ENCODE measurements around the gene PHOSPHO2. TPM values are rescaled to one million over a fixed set of nuclear protein-coding genes. Genes with fewer than 3 reads are reported as not detected.
"Not testable (repeated sequence)": the region's sequence is repeated elsewhere in the genome, so short reads cannot be mapped to it uniquely, and the experiment has no call there.

PHOSPHO2 gene
- total RNA-seq, 1 donor from 2014 or later, result 13.1 TPM

- DNase-seq (ENCODE audit: low spot score in 2 of 2, unreplicated experiment in 2 of 2), result no peak
- TF ChIP-seq CTCF (IDR thresholded peaks at IDR 0.05; ENCODE audit: unreplicated experiment), result no peak
- H3K27ac Mint-ChIP-seq, result no peak overlapping the region
- H3K4me3 Mint-ChIP-seq, result no peak overlapping the region
- H3K36me3 Mint-ChIP-seq, result peaks cover 7% of the 10 kb centered on the region
- peaks cover 18% of the 10 kb centered on the region for H3K9me3 Mint-ChIP-seq
- peaks cover 2% of the 10 kb centered on the region for H3K27me3 Mint-ChIP-seq (ENCODE audit: low read depth)
- no peaks in the 10 kb centered on the region for H3K4me1 Mint-ChIP-seq
These were observed 10.7 kb upstream of the PHOSPHO2 start for GRCh38 chr2:169683425-169684134.

- Mint-ChIP-seq H3K27ac (no peak overlapping the region), H3K4me1 (no peaks in the 10 kb centered on the region), H3K9me3 (peaks cover 21% of the 10 kb centered on the region), H3K4me3 (no peak overlapping the region), H3K36me3 (peaks cover 7% of the 10 kb centered on the region), H3K27me3 (ENCODE audit: low read depth) (peaks cover 2% of the 10 kb centered on the region)
- TF ChIP-seq CTCF (IDR thresholded peaks at IDR 0.05; ENCODE audit: unreplicated experiment), result no peak
- no peak for DNase-seq (ENCODE audit: low spot score in 2 of 2, unreplicated experiment in 2 of 2)
These were observed 10.1 kb upstream of the PHOSPHO2 start for GRCh38 chr2:169684135-169684565.

GRCh38 chr2:169684712-169685111, 9.6 kb upstream of the PHOSPHO2 start:
- H3K4me1 Mint-ChIP-seq; DNase-seq (ENCODE audit: low spot score in 2 of 2, unreplicated experiment in 2 of 2); H3K27me3 Mint-ChIP-seq (ENCODE audit: low read depth); H3K36me3 Mint-ChIP-seq; H3K27ac Mint-ChIP-seq; H3K4me3 Mint-ChIP-seq: not testable (repeated sequence)
- H3K9me3 Mint-ChIP-seq, result peaks cover 25% of the 10 kb centered on the region

GRCh38 chr2:169686825-169687224, 7.4 kb upstream of the PHOSPHO2 start:
- H3K27me3 Mint-ChIP-seq (ENCODE audit: low read depth); H3K4me3 Mint-ChIP-seq; H3K27ac Mint-ChIP-seq; H3K36me3 Mint-ChIP-seq; H3K4me1 Mint-ChIP-seq; DNase-seq (ENCODE audit: low spot score in 2 of 2, unreplicated experiment in 2 of 2): not testable (repeated sequence)
- H3K9me3 Mint-ChIP-seq, result peaks cover 26% of the 10 kb centered on the region

- not testable (repeated sequence) for H3K36me3 Mint-ChIP-seq; H3K4me1 Mint-ChIP-seq; H3K4me3 Mint-ChIP-seq; DNase-seq (ENCODE audit: low spot score in 2 of 2, unreplicated experiment in 2 of 2); H3K27ac Mint-ChIP-seq
- H3K9me3 Mint-ChIP-seq, result peaks cover 26% of the 10 kb centered on the region
- peaks cover 11% of the 10 kb centered on the region for H3K27me3 Mint-ChIP-seq (ENCODE audit: low read depth)
These were observed 6.3 kb upstream of the PHOSPHO2 start for GRCh38 chr2:169687943-169688342.

- no peak for TF ChIP-seq CTCF (IDR thresholded peaks at IDR 0.05; ENCODE audit: unreplicated experiment)
- Mint-ChIP-seq H3K9me3 (peaks cover 26% of the 10 kb centered on the region), H3K4me1 (peaks cover 14% of the 10 kb centered on the region), H3K27ac (no peak overlapping the region), H3K4me3 (no peak overlapping the region), H3K27me3 (ENCODE audit: low read depth) (peaks cover 11% of the 10 kb centered on the region), H3K36me3 (peaks cover 6% of the 10 kb centered on the region)
- no peak for DNase-seq (ENCODE audit: low spot score in 2 of 2, unreplicated experiment in 2 of 2)
These were observed 3.3 kb upstream of the PHOSPHO2 start for GRCh38 chr2:169690958-169691357.

GRCh38 chr2:169692718-169693117, 1.6 kb upstream of the PHOSPHO2 start:
- peaks cover 11% of the 10 kb centered on the region for H3K27me3 Mint-ChIP-seq (ENCODE audit: low read depth)
- no peak for DNase-seq (ENCODE audit: low spot score in 2 of 2, unreplicated experiment in 2 of 2)
- peaks cover 14% of the 10 kb centered on the region for H3K4me1 Mint-ChIP-seq
- H3K4me3 Mint-ChIP-seq, result no peak overlapping the region
- no peak for TF ChIP-seq CTCF (IDR thresholded peaks at IDR 0.05; ENCODE audit: unreplicated experiment)
- peaks cover 23% of the 10 kb centered on the region for H3K9me3 Mint-ChIP-seq
- no peak overlapping the region for H3K27ac Mint-ChIP-seq
- H3K36me3 Mint-ChIP-seq, result peaks cover 4% of the 10 kb centered on the region

Data from mesothelial cell of epicardium (in vitro differentiated cells).